Astrocyte (in vitro differentiated cells and primary cell): ENCODE data around the gene COX10.

Experiments used
- CTCF ChIP-seq: IDR thresholded peaks from 2 replicates; pipeline ENCODE4 v1.5.1; 2011; ENCODE audit warnings: low read depth, mild to moderate bottlenecking, inconsistent platforms, low read length, moderate library complexity; ENCODE audit not compliant: insufficient read depth
- EZH2 ChIP-seq: IDR thresholded peaks from 2 replicates; pipeline ENCODE4 v1.6.1; 2012; ENCODE audit warnings: mild to moderate bottlenecking, low read length, inconsistent platforms; ENCODE audit not compliant: insufficient read depth

- no peak for TF ChIP-seq CTCF
- no peak for TF ChIP-seq EZH2
Observed at GRCh38 chr17:14144508-14144907, 75.2 kb downstream of the COX10 start.
